Kidney (tissue), 14 donors: Measurements from ENCODE around the gene GNB1L. TPM values are rescaled to one million over a fixed set of nuclear protein-coding genes. Genes with fewer than 3 reads are reported as not detected.

ENCODE experiments used
- DNase-seq, 5 donors: peaks; one replicate each; pipeline ENCODE4 v3.0.0-alpha.2; 2013 to 2020
- FAIRE-seq: peaks from 2 replicates; lab custom pipeline; 2012; peaks lifted over from hg19 to GRCh38; lab: Jason Lieb, UNC
- H3K27ac ChIP-seq, 2 donors: one replicate each; pipeline ENCODE4 v1.7.0; 2013; ENCODE audit warnings: low read depth in 2 of 2, low read length in 2 of 2, inconsistent platforms in 1 of 2
- H3K27me3 ChIP-seq: one replicate; pipeline ENCODE4 v1.7.1; 2013; ENCODE audit warnings: low read length, inconsistent platforms; ENCODE audit not compliant: control insufficient read depth, insufficient read depth
- H3K36me3 ChIP-seq, 3 donors: one replicate each; pipeline versions ENCODE4 v1.7.0 to v1.7.1; 2013; ENCODE audit warnings: low read length in 3 of 3, control low read depth in 1 of 3, inconsistent platforms in 1 of 3; ENCODE audit not compliant: insufficient read depth in 3 of 3, control insufficient read depth in 2 of 3
- H3K4me1 ChIP-seq, 3 donors: one replicate each; pipeline versions ENCODE4 v1.7.0 to v1.7.1; 2013; ENCODE audit warnings: low read length in 3 of 3, inconsistent platforms in 1 of 3, low read depth in 1 of 3; ENCODE audit not compliant: control insufficient read depth in 2 of 3, insufficient read depth in 2 of 3
- H3K4me3 ChIP-seq, 3 donors: one replicate each; pipeline versions ENCODE4 v1.7.0 to v1.8.1; 2013; ENCODE audit warnings: low read length in 3 of 3, control low read depth in 1 of 3, inconsistent platforms in 1 of 3
- H3K9ac ChIP-seq, 3 donors: one replicate each; pipeline versions ENCODE4 v1.7.0 to v1.7.1; 2013; ENCODE audit warnings: low read length in 3 of 3, control low read depth in 1 of 3, inconsistent platforms in 1 of 3
- H3K9me3 ChIP-seq, 3 donors: one replicate each; pipeline versions ENCODE4 v1.7.0 to v1.7.1; 2013; ENCODE audit warnings: low read length in 3 of 3, control low read depth in 1 of 3, inconsistent platforms in 1 of 3; ENCODE audit not compliant: control insufficient read depth in 2 of 3, insufficient read depth in 1 of 3
- CTCF ChIP-seq: IDR thresholded peaks from 3 replicates; pipeline ENCODE4 v1.5.1; 2012; ENCODE audit warnings: mild to moderate bottlenecking, moderate library complexity, borderline replicate concordance; ENCODE audit not compliant: insufficient read depth; ENCODE audit errors: extremely low read depth
- intact Hi-C: fragments of 100-400 bp; cut with DNase I; formaldehyde crosslinking; loops from one replicate; pipeline ENCODE4 v1.11.1; 2022
- polyA plus RNA-seq: library from polyadenylated mRNA; stranded (reverse); fragments of 350-450 nt; fragmentation: Illumina TruSeq; extraction: RNeasy Lipid Tissue Mini Kit (QIAGEN cat#74804); gene quantifications from one replicate; pipeline ENCODE4 v1.2.3, GENCODE V29; 2014; ENCODE audit warnings: low read depth, low replicate concordance; ENCODE audit not compliant: insufficient read depth
- total RNA-seq: library from RNA; stranded (reverse); fragmentation: NEBNext Ultra II Directional; extraction: Animal tissue kit (Norgen Biotek cat#: 25700); gene quantifications from one replicate; pipeline ENCODE4 v1.2.1, GENCODE V29; 2021
- donor health status: control.
- donor health status: control.
- donor health status: control.
- donor health status: control.
- donor health status: control.
- donor health status: DM: yes; HTN: yes; CAD: no.
- donor health status: Normal renal cell carcinoma (clear cell type).

The GNB1L gene
- total and polyA plus RNA-seq, 2 donors from 2014 or later: 4.0 to 4.4 TPM

- intact Hi-C loops: no loop called here
- no peaks in the 10 kb centered on the region for H3K4me1 ChIP-seq
- no peak overlapping the region for H3K27ac ChIP-seq
- DNase-seq (no peak), FAIRE-seq (no peak)
- H3K9ac ChIP-seq: no peak overlapping the region
- H3K27me3 ChIP-seq: no peaks in the 10 kb centered on the region
- H3K36me3 ChIP-seq: no peaks in the 10 kb centered on the region
- no peaks in the 10 kb centered on the region for H3K9me3 ChIP-seq
- no peak overlapping the region for H3K4me3 ChIP-seq
- TF ChIP-seq CTCF: no peak
These were observed 23.7 kb downstream of the GNB1L start for GRCh38 chr22:19831016-19831415.

- no peak for FAIRE-seq
- H3K27me3 ChIP-seq: no peaks in the 10 kb centered on the region
- no peak overlapping the region for H3K27ac ChIP-seq
- DNase-seq: no peak
- H3K36me3 ChIP-seq: no peaks in the 10 kb centered on the region
- intact Hi-C loops: no loop called here
- no peak for TF ChIP-seq CTCF
- H3K4me3 ChIP-seq: no peak overlapping the region
- peaks cover 0 to 2% (median 0%) of the 10 kb centered on the region in 3 donors for H3K9me3 ChIP-seq
- no peaks in the 10 kb centered on the region for H3K4me1 ChIP-seq
- no peak overlapping the region for H3K9ac ChIP-seq
These were observed 26.7 kb downstream of the GNB1L start for GRCh38 chr22:19828035-19828401.

GRCh38 chr22:19827341-19828034, 27.2 kb downstream of the GNB1L start:
- Histone ChIP-seq H3K27ac (no peak overlapping the region), H3K4me3 (no peak overlapping the region), H3K9ac (no peak overlapping the region), H3K9me3 (peaks cover 0 to 2% (median 0%) of the 10 kb centered on the region in 3 donors), H3K36me3 (no peaks in the 10 kb centered on the region), H3K4me1 (no peaks in the 10 kb centered on the region), H3K27me3 (no peaks in the 10 kb centered on the region)
- no peak for TF ChIP-seq CTCF
- DNase-seq (no peak), FAIRE-seq (no peak)
- intact Hi-C loops: no loop called here

GRCh38 chr22:19826619-19826950, 28.1 kb downstream of the GNB1L start:
- H3K4me3 ChIP-seq: no peak overlapping the region
- FAIRE-seq (no peak), DNase-seq (no peak)
- H3K9me3 ChIP-seq: peaks cover 0 to 2% (median 0%) of the 10 kb centered on the region in 3 donors
- TF ChIP-seq CTCF: no peak
- no peaks in the 10 kb centered on the region for H3K36me3 ChIP-seq
- H3K9ac ChIP-seq: no peak overlapping the region
- no peaks in the 10 kb centered on the region for H3K27me3 ChIP-seq
- no peaks in the 10 kb centered on the region for H3K4me1 ChIP-seq
- intact Hi-C loops: no loop called here
- no peak overlapping the region for H3K27ac ChIP-seq
